HG03342 (cell line): ENCODE data around the gene ZHX3.

Experiments used
- ATAC-seq: cut with Tn5 transposase; IDR thresholded peaks from one replicate; pipeline ENCODE4 v1.9.1; 2021; ENCODE audit warnings: mild to moderate bottlenecking, moderate library complexity; ENCODE audit not compliant: unreplicated experiment

ZHX3 gene, protein sequence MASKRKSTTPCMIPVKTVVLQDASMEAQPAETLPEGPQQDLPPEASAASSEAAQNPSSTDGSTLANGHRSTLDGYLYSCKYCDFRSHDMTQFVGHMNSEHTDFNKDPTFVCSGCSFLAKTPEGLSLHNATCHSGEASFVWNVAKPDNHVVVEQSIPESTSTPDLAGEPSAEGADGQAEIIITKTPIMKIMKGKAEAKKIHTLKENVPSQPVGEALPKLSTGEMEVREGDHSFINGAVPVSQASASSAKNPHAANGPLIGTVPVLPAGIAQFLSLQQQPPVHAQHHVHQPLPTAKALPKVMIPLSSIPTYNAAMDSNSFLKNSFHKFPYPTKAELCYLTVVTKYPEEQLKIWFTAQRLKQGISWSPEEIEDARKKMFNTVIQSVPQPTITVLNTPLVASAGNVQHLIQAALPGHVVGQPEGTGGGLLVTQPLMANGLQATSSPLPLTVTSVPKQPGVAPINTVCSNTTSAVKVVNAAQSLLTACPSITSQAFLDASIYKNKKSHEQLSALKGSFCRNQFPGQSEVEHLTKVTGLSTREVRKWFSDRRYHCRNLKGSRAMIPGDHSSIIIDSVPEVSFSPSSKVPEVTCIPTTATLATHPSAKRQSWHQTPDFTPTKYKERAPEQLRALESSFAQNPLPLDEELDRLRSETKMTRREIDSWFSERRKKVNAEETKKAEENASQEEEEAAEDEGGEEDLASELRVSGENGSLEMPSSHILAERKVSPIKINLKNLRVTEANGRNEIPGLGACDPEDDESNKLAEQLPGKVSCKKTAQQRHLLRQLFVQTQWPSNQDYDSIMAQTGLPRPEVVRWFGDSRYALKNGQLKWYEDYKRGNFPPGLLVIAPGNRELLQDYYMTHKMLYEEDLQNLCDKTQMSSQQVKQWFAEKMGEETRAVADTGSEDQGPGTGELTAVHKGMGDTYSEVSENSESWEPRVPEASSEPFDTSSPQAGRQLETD

GRCh38 chr20:41317546-41318270, at the start of gene ZHX3:
TSS of gene ZHX3 (minus strand) at chr20:41317731. CDS start at chr20:41204916, 112,815 bp downstream.
- ATAC-seq: peak; percentile 95

DNA sequence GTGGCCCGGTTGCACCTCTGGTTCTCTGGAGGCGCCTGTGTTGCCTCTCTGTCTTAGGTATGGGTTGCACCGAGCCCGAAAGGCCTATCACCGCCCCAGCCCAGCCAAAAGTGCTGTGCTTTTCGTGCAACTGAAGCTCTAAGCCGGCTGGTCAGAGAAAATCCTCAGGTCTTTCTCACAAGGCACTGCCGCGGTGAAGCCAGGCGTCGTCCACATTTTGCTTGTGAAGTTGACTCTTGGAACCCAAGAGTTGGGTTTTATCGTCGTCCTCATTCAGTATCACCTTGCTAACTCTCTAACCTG, 49.8 kb upstream of the ZHX3 start:
- ATAC-seq: no peak

DNA sequence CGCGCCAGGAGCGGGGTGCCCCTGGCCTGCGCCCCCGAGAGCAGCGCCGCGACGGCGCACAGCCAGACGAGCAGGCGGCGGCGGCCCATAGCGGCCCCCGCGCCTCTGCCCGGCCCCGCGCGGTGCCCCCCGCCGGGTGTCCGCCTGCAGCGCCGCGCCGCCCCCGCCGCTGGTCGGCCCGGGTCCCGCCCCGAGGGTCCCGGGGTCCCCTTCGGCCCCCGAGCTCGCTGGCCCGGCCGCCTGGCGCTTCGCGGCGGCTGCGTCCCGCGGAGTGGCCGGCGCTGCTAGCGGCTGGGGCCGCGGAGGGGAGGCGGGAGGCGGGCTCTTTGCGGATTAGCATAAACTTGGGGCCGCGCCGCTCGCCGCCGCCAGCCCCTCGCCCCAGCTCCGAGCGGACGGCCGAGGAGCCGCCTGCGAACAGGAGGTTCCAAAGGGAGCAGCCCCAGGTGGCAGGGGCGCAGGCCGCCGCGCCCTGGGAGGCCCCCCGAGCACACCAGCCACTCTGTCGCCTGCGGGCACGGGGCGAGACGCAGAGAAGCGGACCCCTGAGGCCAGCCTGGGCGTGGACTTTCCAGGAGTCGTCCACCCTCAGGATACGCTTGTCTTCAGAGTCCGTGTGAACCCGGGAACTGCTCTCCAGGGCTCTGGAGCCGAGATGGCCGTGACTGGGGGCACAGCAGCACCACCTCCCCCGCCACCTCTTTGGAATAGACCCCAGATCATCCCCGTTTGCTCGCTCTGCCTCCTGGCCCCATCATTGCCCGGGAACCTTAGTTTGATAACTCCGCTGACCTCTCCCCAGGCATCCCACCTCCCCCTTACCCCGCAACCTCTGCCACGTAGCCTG, 49.2 kb upstream of the ZHX3 start, which contains the start of gene EMILIN3:
TSS of gene EMILIN3 (minus strand) at position 273 of the 847 bp plus-strand sequence. CDS start at position 89, 184 bp downstream.
- ATAC-seq: no peak

DNA sequence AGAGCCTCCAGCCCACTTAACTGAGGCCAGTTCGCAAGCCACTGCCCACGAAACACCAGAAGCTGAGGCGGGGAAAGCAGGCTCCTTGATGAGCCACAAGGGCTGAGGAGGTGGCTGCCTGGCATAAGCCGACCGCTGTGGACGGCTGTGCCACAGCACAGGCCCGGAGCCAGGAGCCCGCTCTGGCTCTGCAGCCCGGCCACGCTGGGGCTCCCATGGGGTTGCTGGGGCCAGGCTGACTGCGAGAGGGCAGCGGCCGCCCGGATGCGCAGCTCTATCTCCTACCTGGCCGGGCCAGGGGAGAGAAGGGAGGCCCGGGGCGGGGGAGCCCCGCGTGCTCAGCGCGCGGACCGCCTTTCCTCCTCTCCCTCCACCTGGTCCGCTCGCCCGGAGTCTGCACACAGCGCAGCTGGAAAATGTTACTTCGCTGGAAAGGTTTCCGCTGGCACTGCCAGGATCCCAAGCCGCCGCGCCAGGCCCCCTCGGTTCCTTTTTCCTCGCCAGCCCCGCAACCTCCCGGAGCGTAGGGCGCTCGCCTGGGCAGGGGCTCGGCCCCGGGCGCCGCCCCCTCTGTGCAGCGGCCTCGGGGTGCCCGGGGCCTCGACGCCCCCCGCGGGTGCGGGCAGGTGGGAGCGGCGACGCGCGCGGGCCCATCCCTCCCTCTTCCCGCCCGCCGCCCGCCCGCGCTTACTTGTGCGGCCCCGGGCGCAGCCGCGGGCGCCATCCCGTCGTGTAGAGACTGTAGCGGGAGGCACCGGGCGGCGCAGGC, 48.4 kb upstream of the ZHX3 start:
- ATAC-seq: no peak

DNA sequence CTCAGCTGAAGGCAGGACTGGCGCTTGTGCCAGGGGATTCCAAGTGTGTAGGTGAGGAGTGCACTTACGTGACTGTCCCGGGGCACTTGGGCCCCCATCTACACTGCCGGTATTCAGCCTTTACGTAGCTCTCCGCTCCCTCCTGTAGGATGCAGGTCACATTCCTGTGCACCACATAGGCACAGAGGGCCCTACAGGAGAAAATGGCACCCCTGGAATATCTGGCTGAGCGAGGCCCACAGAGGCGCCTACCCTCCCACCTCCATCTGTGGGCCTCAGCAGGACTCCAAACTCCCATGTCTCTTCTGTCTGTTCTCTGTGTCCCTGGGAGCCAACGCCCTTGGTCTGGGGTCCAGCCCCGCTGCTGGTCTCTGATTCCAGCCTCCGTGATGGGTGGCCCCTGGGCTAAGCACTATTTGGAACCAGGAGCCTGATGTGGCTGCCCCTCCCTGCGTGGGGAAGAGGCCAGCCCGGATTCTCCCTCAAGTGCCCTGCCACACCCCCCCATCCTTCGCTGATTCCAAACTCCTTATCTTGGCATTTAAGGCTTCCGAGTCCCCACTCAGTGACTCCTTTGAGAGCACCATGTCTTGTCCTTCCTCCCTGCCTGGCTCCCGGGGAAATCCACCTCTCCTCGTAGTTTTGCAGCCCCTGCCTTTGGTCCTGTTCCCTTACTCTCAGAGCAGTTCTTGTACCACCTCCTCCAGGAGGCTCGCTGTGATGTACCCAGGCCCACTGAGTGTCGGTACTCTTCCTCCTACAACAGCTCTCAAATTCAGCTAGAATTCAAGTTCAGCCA, 47.6 kb upstream of the ZHX3 start:
- no peak for ATAC-seq

- no peak for ATAC-seq
Measured at GRCh38 chr20:41364236-41364855, 46.8 kb upstream of the ZHX3 start.

DNA sequence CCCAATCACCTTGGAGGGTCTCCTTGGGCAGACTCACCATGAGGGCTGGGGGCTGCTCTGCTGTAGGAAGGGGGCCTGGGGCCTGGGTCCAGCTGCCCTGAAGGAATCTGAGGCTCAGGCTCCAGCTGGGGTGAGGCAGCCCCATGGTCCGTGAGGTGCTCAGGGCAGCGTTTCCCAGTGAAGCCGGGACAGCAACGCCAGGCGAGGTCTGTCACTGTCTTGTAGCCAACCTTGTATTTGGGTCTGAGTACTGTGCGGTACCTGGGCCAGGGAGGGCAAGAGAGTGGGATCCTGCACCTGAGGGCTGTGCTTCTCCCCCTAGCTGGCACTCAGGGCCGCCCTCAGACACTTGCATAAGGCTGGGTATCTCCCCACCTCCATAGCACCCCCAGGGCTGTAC, 46.1 kb upstream of the ZHX3 start:
- ATAC-seq: no peak

DNA sequence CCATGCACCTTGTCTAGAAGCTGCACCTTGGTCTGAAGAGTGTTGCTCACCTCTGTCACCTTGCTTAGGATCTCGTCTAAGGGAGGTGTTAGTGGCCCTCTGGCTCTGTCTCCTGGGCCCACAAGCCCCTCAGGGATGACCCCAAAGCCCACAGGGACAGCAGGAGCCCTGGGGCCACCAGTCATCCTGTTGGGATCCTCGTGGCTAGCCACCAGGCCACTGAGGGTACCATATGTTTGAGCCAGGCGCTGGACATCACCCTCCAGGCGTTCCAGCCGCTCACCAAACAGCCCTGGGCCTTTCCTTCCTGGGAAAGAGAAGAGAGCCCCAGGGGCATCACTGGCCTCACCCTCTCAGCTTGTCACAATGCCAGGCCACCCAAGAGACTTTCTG, 45.2 kb upstream of the ZHX3 start:
- no peak for ATAC-seq

GRCh38 chr20:41361757-41362747, 44.5 kb upstream of the ZHX3 start:
- ATAC-seq: no peak

DNA sequence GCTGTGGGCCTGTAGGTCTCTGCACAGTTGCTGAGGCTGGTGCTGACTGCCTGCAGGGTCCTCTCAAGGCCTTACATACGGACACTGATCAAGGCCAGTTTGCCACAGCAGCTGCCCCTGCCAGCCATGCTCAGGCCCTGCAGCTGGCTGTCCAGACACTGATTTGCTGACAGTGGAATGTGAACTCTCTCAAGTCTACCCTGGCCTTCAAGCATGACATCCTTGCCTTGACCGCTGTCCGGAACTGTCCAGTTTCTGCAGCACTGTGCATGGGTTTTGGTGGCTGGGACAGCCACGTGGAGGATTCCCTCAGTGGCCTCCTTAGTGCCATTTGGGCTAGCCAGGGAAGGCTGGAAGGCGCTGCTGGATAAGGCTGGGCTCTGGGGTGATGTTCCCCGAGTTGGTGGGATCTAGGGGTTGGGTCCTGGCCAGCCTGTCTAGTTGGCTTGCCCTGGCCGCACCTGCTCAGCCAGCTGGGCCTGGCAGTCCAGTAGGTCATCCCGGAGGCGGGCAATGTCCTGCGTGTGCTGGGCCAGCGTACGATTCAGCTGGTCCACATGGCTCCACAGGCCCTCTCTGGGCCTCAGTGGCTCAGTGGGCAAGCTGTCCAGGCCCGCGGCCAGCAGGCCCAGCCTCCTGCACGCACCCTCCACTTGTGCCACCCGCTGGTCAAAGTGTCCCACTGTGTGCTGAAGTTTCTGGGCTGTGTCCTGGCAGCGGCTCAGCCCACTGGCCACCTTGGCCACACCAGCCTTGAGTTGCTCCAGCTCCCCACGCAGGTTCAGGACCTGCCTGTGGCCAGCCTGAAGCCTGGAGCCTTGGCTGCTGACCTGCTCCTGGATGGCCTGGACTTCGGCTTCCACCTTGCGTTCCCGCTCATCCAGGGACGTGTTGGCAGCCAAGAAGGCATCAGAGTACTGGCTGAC, 43.6 kb upstream of the ZHX3 start:
- ATAC-seq: no peak

- no peak for ATAC-seq
Measured at GRCh38 chr20:41359541-41360011, 42.0 kb upstream of the ZHX3 start.

GRCh38 chr20:41358717-41359116, 41.2 kb upstream of the ZHX3 start:
- no peak for ATAC-seq

- ATAC-seq: no peak
Measured at GRCh38 chr20:41358230-41358629, 40.7 kb upstream of the ZHX3 start.

DNA sequence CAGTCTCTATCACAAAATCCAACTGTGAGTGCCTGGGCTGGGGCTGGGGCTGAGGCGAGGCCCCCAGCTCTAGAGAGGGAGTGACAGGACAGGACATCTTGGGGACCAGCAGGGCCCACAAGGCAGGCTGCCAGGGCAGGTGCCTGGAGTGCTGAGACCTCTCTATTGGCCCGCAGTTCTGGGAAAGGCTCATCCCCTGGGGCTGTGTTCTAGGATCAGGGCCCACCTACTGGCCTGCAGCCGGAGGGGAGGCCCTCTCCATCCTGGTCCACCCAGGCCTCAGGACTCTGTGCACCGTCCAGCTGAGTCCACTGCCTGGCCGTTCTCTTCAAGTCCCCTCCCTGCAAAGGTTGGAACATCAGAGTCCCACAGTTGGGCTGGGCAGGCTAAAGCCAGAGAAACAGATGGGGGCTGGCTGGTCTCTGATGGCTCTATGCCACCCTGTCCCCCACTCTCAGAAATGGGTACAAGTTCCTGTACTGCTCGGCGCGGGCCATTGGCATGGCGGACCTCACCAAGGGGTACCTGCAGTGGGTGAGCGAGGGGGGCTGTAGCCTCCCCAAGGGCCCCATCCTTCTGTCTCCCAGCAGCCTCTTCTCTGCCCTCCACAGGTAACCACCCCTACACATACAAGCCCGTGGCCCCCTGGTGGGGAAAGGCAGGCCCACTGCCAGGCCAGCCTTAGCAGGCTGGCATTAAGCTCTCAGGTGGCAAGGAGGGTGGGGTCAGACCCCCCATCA, 40.1 kb upstream of the ZHX3 start:
- ATAC-seq: no peak

DNA sequence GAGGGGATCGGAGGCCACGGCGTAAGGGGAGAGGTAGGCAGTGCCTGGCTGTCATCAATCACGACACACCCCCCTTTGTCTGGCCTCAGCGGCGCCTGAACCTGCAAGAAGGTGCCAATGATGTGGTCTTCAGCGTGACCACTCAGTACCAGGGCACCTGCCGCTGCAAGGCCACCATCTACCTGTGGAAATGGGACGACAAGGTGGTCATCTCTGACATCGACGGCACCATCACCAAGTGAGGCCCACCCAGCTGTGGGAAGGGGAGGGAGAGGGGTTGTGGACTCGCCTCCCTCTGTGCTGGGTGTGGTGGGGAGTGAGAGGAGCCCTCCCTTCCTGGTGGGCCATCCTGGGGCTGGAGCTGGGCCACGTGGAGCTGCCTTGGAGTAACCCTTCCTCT, 39.4 kb upstream of the ZHX3 start:
- no peak for ATAC-seq
